Stimulated activated CD8-positive, alpha-beta memory T cell treated with anti-CD3 and anti-CD28 coated beads, Interleukin-4, amount 100 ng/mL, for 4 hours (primary cell): ENCODE measurements around the gene PPP1CB.

Experiments used
- DNase-seq, 2 donors: peaks; one replicate each; pipeline ENCODE4 v3.0.0-alpha.2; 2020; ENCODE audit warnings: low read depth in 2 of 2, low spot score in 1 of 2

Gene PPP1CB

GRCh38 chr2:28745225-28745624 lies 6.4 kb upstream of the PPP1CB start:
- DNase-seq: no peak

- DNase-seq: no peak
Measured at GRCh38 chr2:28745876-28746275, 5.8 kb upstream of the PPP1CB start.

GRCh38 chr2:28746429-28747111 lies 5.1 kb upstream of the PPP1CB start:
- no peak for DNase-seq

- no peak for DNase-seq
Measured at GRCh38 chr2:28747714-28748113, 3.9 kb upstream of the PPP1CB start.

GRCh38 chr2:28748176-28748575 lies 3.5 kb upstream of the PPP1CB start:
- DNase-seq: no peak

GRCh38 chr2:28748941-28749340 lies 2.7 kb upstream of the PPP1CB start:
- DNase-seq: no peak

GRCh38 chr2:28749526-28749925 lies 2.1 kb upstream of the PPP1CB start:
- no peak for DNase-seq

- DNase-seq: peak in 1 of 2 donors; percentile 19
Measured at GRCh38 chr2:28750316-28751251, 1.0 kb upstream of the PPP1CB start.

- no peak for DNase-seq
Measured at GRCh38 chr2:28751956-28752630, 463 bp downstream of the PPP1CB start.

GRCh38 chr2:28752631-28753376 lies 1.2 kb downstream of the PPP1CB start:
- DNase-seq: no peak

- DNase-seq: no peak
Measured at GRCh38 chr2:28754321-28754720, 2.7 kb downstream of the PPP1CB start.

GRCh38 chr2:28755421-28755820 lies 3.8 kb downstream of the PPP1CB start:
- no peak for DNase-seq

GRCh38 chr2:28758459-28758858 lies 6.8 kb downstream of the PPP1CB start:
- no peak for DNase-seq

- no peak for DNase-seq
Measured at GRCh38 chr2:28761420-28761819, 9.8 kb downstream of the PPP1CB start.

GRCh38 chr2:28764909-28765711 lies 13.5 kb downstream of the PPP1CB start:
- no peak for DNase-seq

GRCh38 chr2:28766070-28766469 lies 14.4 kb downstream of the PPP1CB start:
- DNase-seq: no peak

GRCh38 chr2:28767337-28767736 lies 15.7 kb downstream of the PPP1CB start:
- DNase-seq: no peak

GRCh38 chr2:28768422-28768821 lies 16.8 kb downstream of the PPP1CB start:
- DNase-seq: no peak

- no peak for DNase-seq
Measured at GRCh38 chr2:28768952-28769351, 17.3 kb downstream of the PPP1CB start.

GRCh38 chr2:28772351-28772750 lies 20.7 kb downstream of the PPP1CB start:
- DNase-seq: no peak
